Parathyroid adenoma (tissue), 2 donors: ENCODE data around the gene MUL1.

Experiments
- H2AFZ ChIP-seq: fragments of 300-600 bp; sonication (generic); one replicate; pipeline ENCODE4 v1.7.0; 2017; ENCODE audit warnings: antibody characterized with exemption, mild to moderate bottlenecking
- H3K27ac ChIP-seq: fragments of 300-600 bp; sonication (generic); one replicate; pipeline ENCODE4 v1.7.0; 2017
- H3K27me3 ChIP-seq: fragments of 300-600 bp; sonication (generic); one replicate; pipeline ENCODE4 v1.7.0; 2017; ENCODE audit warnings: low read length; ENCODE audit not compliant: control insufficient read depth, insufficient read depth
- H3K36me3 ChIP-seq: fragments of 300-600 bp; sonication (generic); one replicate; pipeline ENCODE4 v1.7.0; 2017; ENCODE audit warnings: low read length; ENCODE audit not compliant: control insufficient read depth, insufficient read depth
- H3K4me1 ChIP-seq: fragments of 300-600 bp; sonication (generic); one replicate; pipeline ENCODE4 v1.7.0; 2017; ENCODE audit warnings: control low read depth
- H3K4me2 ChIP-seq: fragments of 300-600 bp; sonication (generic); one replicate; pipeline ENCODE4 v1.7.0; 2017; ENCODE audit warnings: low read length
- H3K4me3 ChIP-seq: fragments of 300-600 bp; sonication (generic); one replicate; pipeline ENCODE4 v1.7.0; 2017; ENCODE audit warnings: low read depth, low read length
- H3K79me2 ChIP-seq: fragments of 300-600 bp; sonication (generic); one replicate; pipeline ENCODE4 v1.7.0; 2017; ENCODE audit warnings: control low read depth
- H3K9ac ChIP-seq: fragments of 300-600 bp; sonication (generic); one replicate; pipeline ENCODE4 v1.7.0; 2017; ENCODE audit warnings: mild to moderate bottlenecking
- H3K9me3 ChIP-seq: fragments of 300-600 bp; sonication (generic); one replicate; pipeline ENCODE4 v1.7.0; 2017; ENCODE audit warnings: low read length; ENCODE audit not compliant: control insufficient read depth
- CTCF ChIP-seq: fragments of 300-600 bp; sonication (generic); IDR thresholded peaks from one replicate; pipeline ENCODE4 v1.7.0; 2017; ENCODE audit warnings: antibody characterized with exemption, mild to moderate bottlenecking
- donor health status: primary hyperparathyroidism.

MUL1 gene

GRCh38 chr1:20466273-20466672 is 41.7 kb downstream of the MUL1 start:
- no peak overlapping the region for H2AFZ ChIP-seq

GRCh38 chr1:20465187-20465586 is 42.8 kb downstream of the MUL1 start:
- Histone ChIP-seq H3K9me3 (no peaks in the 10 kb centered on the region), H3K27me3 (no peaks in the 10 kb centered on the region), H3K4me1 (no peaks in the 10 kb centered on the region), H3K4me3 (no peak overlapping the region), H3K79me2 (no peaks in the 10 kb centered on the region), H3K36me3 (no peaks in the 10 kb centered on the region), H3K4me2 (no peak overlapping the region), H3K27ac (no peak overlapping the region), H2AFZ (no peak overlapping the region), H3K9ac (no peak overlapping the region)
- TF ChIP-seq CTCF: no peak

More at GRCh38 chr1:20466273-20466672, 41.7 kb downstream of the MUL1 start:
- Histone ChIP-seq H3K27ac (no peak overlapping the region), H3K4me2 (no peak overlapping the region), H3K4me1 (no peaks in the 10 kb centered on the region), H3K4me3 (no peak overlapping the region), H3K9ac (no peak overlapping the region), H3K27me3 (no peaks in the 10 kb centered on the region), H3K36me3 (no peaks in the 10 kb centered on the region), H3K9me3 (no peaks in the 10 kb centered on the region), H3K79me2 (no peaks in the 10 kb centered on the region)
- TF ChIP-seq CTCF: no peak

- Histone ChIP-seq H3K79me2 (no peaks in the 10 kb centered on the region), H3K9me3 (no peaks in the 10 kb centered on the region), H3K27ac (no peak overlapping the region), H3K4me3 (no peak overlapping the region), H3K27me3 (no peaks in the 10 kb centered on the region), H2AFZ (no peak overlapping the region), H3K36me3 (no peaks in the 10 kb centered on the region), H3K9ac (no peak overlapping the region), H3K4me2 (no peak overlapping the region), H3K4me1 (no peaks in the 10 kb centered on the region)
- no peak for TF ChIP-seq CTCF
Measured at GRCh38 chr1:20463502-20463901, 44.4 kb downstream of the MUL1 start.

GRCh38 chr1:20462397-20462796 is 45.6 kb downstream of the MUL1 start:
- Histone ChIP-seq H3K4me3 (no peak overlapping the region), H3K27ac (no peak overlapping the region), H3K9me3 (no peaks in the 10 kb centered on the region), H3K9ac (no peak overlapping the region), H3K4me1 (no peaks in the 10 kb centered on the region), H3K27me3 (no peaks in the 10 kb centered on the region), H3K79me2 (no peaks in the 10 kb centered on the region), H3K4me2 (no peak overlapping the region), H3K36me3 (no peaks in the 10 kb centered on the region), H2AFZ (no peak overlapping the region)
- TF ChIP-seq CTCF: no peak

GRCh38 chr1:20458717-20459116 is 49.2 kb downstream of the MUL1 start:
- no peaks in the 10 kb centered on the region for H3K79me2 ChIP-seq
- H3K4me3 ChIP-seq: no peak overlapping the region
- no peak for TF ChIP-seq CTCF
- H3K4me2 ChIP-seq: no peak overlapping the region
- H3K36me3 ChIP-seq: no peaks in the 10 kb centered on the region
- H3K27ac ChIP-seq: no peak overlapping the region
- H3K9ac ChIP-seq: no peak overlapping the region
- H3K9me3 ChIP-seq: no peaks in the 10 kb centered on the region
- no peaks in the 10 kb centered on the region for H3K4me1 ChIP-seq
- no peak overlapping the region for H2AFZ ChIP-seq
- no peaks in the 10 kb centered on the region for H3K27me3 ChIP-seq
